AG09309 (cell line): ENCODE data around the gene LAMA5.

Experiments
- DNase-seq: peaks from one replicate; pipeline ENCODE4 v3.0.0-alpha.2; 2010; ENCODE audit warnings: low read depth
- H3K4me3 ChIP-seq: 2 replicates; pipeline ENCODE4 v1.5.1; 2011; ENCODE audit warnings: mild to moderate bottlenecking, low read depth, low read length, moderate library complexity; ENCODE audit not compliant: control insufficient read depth
- TF ChIP-seq, protein P1 (sequence below): IDR thresholded peaks from 2 replicates; pipeline ENCODE4 v1.5.1; 2011; ENCODE audit warnings: mild to moderate bottlenecking, low read depth, low read length, inconsistent platforms; ENCODE audit not compliant: insufficient read depth, control insufficient read depth; ENCODE audit errors: missing control alignments

The LAMA5 gene

DNA sequence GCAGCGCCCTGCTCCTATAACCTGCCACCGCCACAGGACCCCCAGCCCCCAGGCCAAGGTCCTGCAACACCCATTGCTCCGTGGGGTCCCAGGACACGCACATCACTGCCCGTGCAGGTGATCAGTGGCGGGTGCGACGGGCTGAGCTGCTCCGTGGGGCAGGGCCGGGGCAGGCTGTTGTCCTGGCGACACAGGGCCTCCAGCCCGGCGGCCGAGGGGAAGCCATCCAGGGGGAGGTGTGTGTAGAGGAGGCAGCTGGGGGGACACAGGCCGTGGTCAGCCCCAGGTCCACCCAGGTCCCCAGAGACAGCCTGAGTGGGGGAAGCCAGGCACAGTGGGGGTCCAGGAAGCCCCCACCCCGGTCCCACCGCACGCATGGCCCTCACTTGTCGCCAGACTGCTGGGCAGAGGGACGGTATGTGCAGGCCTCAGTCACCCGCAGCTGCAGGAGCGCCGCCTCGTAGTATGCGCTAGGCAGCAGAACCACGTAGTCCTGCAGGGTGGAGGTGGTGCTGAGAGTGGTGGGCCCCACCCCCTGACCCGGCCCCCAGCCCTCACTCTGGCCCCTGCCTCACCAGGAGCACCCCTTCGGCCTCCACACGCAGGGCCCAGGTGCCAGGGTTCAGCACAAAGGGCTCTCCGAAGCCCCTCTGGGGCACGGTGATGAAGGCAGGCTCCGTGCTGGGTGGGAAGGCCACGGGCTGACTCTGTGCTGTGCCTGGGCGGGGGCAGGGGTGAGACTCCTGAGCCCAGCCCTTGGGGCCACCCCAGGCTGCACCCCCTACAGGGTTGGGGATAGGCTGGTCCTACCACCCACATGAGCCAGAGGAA is 33.9 kb downstream of the LAMA5 start:
- DNase-seq, result no peak
- no peak overlapping the region for H3K4me3 ChIP-seq
- TF ChIP-seq, protein P1, sequence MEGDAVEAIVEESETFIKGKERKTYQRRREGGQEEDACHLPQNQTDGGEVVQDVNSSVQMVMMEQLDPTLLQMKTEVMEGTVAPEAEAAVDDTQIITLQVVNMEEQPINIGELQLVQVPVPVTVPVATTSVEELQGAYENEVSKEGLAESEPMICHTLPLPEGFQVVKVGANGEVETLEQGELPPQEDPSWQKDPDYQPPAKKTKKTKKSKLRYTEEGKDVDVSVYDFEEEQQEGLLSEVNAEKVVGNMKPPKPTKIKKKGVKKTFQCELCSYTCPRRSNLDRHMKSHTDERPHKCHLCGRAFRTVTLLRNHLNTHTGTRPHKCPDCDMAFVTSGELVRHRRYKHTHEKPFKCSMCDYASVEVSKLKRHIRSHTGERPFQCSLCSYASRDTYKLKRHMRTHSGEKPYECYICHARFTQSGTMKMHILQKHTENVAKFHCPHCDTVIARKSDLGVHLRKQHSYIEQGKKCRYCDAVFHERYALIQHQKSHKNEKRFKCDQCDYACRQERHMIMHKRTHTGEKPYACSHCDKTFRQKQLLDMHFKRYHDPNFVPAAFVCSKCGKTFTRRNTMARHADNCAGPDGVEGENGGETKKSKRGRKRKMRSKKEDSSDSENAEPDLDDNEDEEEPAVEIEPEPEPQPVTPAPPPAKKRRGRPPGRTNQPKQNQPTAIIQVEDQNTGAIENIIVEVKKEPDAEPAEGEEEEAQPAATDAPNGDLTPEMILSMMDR, result no peak

GRCh38 chr20:62332421-62332820 is 34.7 kb downstream of the LAMA5 start:
- no peak for DNase-seq
- TF ChIP-seq, protein P1, result no peak
- no peak overlapping the region for H3K4me3 ChIP-seq

DNA sequence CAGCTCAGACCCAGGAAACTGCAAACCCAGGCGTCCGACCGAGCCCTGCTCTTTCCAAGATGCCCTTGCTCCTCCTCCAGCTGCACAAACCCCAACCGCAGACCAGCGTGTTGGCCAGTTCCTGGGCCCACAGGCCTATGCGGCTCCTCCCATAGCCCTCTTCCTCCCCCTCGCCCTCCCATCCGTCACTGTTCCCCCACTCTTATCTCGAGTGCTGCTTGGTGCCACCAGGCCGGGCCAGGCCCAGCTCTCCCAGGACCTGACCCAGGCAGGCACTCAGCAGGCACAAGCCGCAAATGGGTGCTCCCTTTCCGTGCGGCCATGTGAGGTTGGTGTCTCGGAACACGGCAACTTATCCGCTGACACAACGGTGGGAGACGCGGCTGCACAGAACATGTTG is 35.8 kb downstream of the LAMA5 start:
- DNase-seq, result no peak
- H3K4me3 ChIP-seq, result no peak overlapping the region
- TF ChIP-seq, protein P1, result no peak

DNA sequence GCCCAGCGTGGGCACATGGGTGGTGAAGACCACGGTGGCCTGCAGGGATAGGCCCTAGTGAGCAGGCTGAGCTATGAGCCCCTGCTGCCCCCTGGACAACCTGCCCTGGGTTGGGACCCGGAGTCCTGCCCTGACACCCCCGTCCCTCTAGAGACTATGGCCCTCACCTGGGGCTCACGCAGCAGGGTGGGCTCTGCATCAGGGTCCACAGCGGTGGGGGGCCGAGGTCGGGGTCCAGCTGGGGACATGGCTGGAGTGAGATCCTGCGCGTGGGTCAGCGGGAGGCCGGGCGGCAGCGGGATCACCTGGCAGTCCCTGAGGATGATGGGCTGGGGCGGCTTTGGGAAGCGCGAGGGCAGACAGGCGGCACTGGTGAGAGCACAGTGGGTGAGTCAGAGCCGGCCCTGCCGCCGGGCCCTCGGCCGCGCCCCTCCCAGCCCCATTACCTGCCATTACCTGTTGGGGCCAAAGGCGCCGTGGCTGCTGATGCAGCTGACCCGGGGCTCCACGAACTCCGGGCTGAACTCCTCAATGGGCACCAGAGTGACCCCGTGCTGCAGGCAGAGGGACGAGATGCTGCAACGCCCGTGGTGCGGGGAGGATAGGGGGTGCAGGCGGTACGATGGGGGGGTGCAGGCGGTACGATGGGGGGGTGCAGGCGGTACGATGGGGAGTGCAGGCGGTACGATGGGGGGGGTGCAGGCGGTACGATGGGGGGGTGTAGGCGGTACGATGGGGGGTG is 36.4 kb downstream of the LAMA5 start:
- no peak for DNase-seq
- no peak overlapping the region for H3K4me3 ChIP-seq
- TF ChIP-seq, protein P1, result no peak

- TF ChIP-seq, protein P1, result no peak
- no peak for DNase-seq
- H3K4me3 ChIP-seq, result no peak overlapping the region
Measured at GRCh38 chr20:62329389-62330377, 37.4 kb downstream of the LAMA5 start.
